Measurements from ENCODE around the gene CHD9.

DNA sequence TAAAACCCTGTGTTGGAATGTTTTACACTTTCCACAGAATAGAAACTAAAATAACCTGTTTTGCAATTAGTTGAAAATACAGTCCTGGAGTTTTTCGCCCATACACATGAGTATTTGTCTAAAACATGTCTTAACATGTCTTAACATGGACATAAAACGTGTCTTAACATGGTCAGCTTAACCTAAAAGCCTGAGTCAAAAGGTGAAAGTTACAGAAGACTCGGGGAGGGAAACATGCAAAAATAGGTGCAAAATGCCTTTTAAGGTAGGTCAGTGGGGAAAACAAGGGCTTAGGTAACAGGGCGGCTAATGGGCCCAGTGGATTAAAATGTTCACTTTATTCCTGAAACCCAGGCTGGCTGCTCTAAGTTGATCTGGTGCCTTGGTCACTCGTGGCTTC lies 323.3 kb downstream of the CHD9 start:
- no peak for TF ChIP-seq YY1 (IDR thresholded peaks at IDR 0.05; ENCODE audit: insufficient read depth, insufficient read length)
- no peak for TF ChIP-seq ZNF274 (IDR thresholded peaks at IDR 0.05; ENCODE audit: low read depth, low read length)
- TF ChIP-seq SUZ12 (IDR thresholded peaks at IDR 0.05; ENCODE audit: extremely low read depth, insufficient read depth, insufficient read length): no peak

Data from NT2/D1 (cell line).